Vagina (tissue), 2 donors: ENCODE data around the gene CLIC6. TPM values are rescaled to one million over a fixed set of nuclear protein-coding genes. Genes with fewer than 3 reads are reported as not detected.

Experiments used
- DNase-seq, 2 donors: peaks; one replicate each; pipeline ENCODE4 v3.0.0-alpha.2; 2017; ENCODE audit errors: extremely low spot score in 2 of 2
- H3K27ac ChIP-seq: fragments of 200-600 bp; sonication (generic); one replicate; pipeline ENCODE4 v1.5.1; 2019
- H3K27me3 ChIP-seq: fragments of 200-600 bp; sonication (generic); one replicate; pipeline ENCODE4 v1.5.1; 2019
- H3K36me3 ChIP-seq, 2 donors: fragments of 200-600 bp; sonication (generic); one replicate each; pipeline ENCODE4 v1.5.1; 2017 to 2019
- H3K4me1 ChIP-seq: fragments of 200-600 bp; sonication (generic); one replicate; pipeline ENCODE4 v1.5.1; 2019
- H3K4me3 ChIP-seq, 2 donors: fragments of 200-600 bp; sonication (generic); 1 replicate in 1 of 2; 2 replicates in 1 of 2; pipeline ENCODE4 v1.5.1; 2016 to 2019
- H3K9me3 ChIP-seq: fragments of 200-600 bp; sonication (generic); one replicate; pipeline ENCODE4 v1.5.1; 2019
- POLR2A ChIP-seq, 2 donors: fragments of 450-650 bp; IDR thresholded peaks; one replicate each; pipeline ENCODE4 v1.6.1; 2017; ENCODE audit warnings: antibody characterized with exemption in 2 of 2, mild to moderate bottlenecking in 2 of 2, moderate library complexity in 2 of 2
- POLR2AphosphoS5 ChIP-seq, 2 donors: sonication (generic); formaldehyde crosslinking; IDR thresholded peaks; one replicate each; pipeline ENCODE4 v1.9.0; 2017; ENCODE audit warnings: antibody characterized with exemption in 2 of 2, mild to moderate bottlenecking in 2 of 2, low read depth in 1 of 2; ENCODE audit not compliant: insufficient read depth in 1 of 2
- intact Hi-C: fragments of 100-400 bp; cut with DNase I; formaldehyde crosslinking; loops from one replicate; pipeline ENCODE4 v1.15.1; 2023
- total RNA-seq: library from RNA; depleted of rRNA; stranded (reverse); fragments of >200 nt; gene quantifications from one replicate; pipeline ENCODE4 v1.2.3, GENCODE V29; 2016
- TF ChIP-seq, protein P1 (sequence below), 3 experiments: fragments of 450-650 bp in 2 of 3; fragments of 200-600 bp in 1 of 3; sonication (generic) in 1 of 3; IDR thresholded peaks; one replicate each; pipeline ENCODE4 v1.5.1; 2017 to 2019; ENCODE audit warnings: antibody characterized with exemption in 3 of 3, mild to moderate bottlenecking in 2 of 3, moderate library complexity in 2 of 3

CLIC6 gene
- total RNA-seq, 1 donor from 2014 or later, result 8.3 TPM

DNA sequence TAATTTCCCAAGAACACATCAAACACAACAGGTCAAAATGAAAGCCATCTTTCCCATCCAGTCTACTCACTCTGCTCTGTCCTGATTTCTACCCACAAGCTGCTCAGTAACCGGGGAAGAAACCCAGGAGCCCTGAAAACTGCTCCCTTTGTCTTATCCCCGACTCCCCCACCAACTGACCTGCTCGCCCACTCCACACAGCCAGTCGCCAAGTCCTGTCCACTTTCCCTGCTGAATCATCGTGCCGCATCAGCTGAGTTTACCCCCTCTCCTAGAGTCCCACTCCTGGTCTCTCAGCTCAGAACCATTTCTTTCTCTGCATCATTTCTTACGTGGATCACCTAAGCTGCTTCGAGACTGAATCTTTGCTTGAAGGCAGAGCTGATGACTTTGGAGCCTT is 42.7 kb upstream of the CLIC6 start:
- H3K4me1 ChIP-seq, result no peaks in the 10 kb centered on the region
- TF ChIP-seq, protein P1, sequence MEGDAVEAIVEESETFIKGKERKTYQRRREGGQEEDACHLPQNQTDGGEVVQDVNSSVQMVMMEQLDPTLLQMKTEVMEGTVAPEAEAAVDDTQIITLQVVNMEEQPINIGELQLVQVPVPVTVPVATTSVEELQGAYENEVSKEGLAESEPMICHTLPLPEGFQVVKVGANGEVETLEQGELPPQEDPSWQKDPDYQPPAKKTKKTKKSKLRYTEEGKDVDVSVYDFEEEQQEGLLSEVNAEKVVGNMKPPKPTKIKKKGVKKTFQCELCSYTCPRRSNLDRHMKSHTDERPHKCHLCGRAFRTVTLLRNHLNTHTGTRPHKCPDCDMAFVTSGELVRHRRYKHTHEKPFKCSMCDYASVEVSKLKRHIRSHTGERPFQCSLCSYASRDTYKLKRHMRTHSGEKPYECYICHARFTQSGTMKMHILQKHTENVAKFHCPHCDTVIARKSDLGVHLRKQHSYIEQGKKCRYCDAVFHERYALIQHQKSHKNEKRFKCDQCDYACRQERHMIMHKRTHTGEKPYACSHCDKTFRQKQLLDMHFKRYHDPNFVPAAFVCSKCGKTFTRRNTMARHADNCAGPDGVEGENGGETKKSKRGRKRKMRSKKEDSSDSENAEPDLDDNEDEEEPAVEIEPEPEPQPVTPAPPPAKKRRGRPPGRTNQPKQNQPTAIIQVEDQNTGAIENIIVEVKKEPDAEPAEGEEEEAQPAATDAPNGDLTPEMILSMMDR (IDR thresholded peaks at IDR 0.05), result no peak
- TF ChIP-seq POLR2A (IDR thresholded peaks at IDR 0.05) (no peak), POLR2AphosphoS5 (IDR thresholded peaks at IDR 0.05; ENCODE audit: insufficient read depth in 1 of 2, low read depth in 1 of 2) (no peak)
- intact Hi-C loops, result no loop called here
- H3K9me3 ChIP-seq, result no peaks in the 10 kb centered on the region
- no peaks in the 10 kb centered on the region for H3K36me3 ChIP-seq
- DNase-seq, result no peak
- no peak overlapping the region for H3K27ac ChIP-seq
- H3K27me3 ChIP-seq, result no peaks in the 10 kb centered on the region
- H3K4me3 ChIP-seq, result no peak overlapping the region

DNA sequence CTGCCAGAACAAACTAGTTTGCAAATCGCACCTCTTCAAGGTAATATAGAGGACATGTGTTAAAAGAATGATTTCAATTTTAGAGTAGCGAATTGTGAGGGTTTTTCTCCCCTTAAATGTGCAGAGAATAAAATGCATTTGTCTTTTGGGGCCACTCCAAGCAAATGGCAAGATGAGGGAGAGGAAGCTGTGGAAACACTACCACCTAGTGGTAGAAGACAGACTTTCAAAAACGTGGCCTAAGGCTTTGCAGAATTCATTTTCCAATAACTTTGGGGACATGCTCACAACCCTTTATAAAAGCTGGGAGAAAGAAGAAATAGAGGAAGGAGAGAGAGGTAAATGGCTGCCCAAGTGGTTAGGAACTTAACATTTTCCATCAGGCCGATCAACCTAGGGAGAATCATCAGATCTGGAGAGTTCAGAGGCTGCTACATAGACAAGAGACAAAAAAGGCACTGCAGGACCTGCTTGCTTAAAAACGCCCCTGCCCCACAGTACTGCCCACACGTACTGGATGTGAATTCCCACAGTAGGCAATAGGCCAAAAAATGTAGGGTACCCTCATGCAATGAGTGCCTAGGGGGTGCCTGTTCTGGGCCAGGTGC is 38.2 kb upstream of the CLIC6 start:
- TF ChIP-seq POLR2AphosphoS5 (IDR thresholded peaks at IDR 0.05; ENCODE audit: insufficient read depth in 1 of 2, low read depth in 1 of 2) (peak in 1 of 2 donors; percentile 18), POLR2A (IDR thresholded peaks at IDR 0.05) (no peak)
- TF ChIP-seq, protein P1 (IDR thresholded peaks at IDR 0.05), result peak; percentile 54 to 73 (median 71)
- Histone ChIP-seq H3K4me1 (no peaks in the 10 kb centered on the region), H3K4me3 (no peak overlapping the region), H3K9me3 (no peaks in the 10 kb centered on the region), H3K27ac (no peak overlapping the region), H3K36me3 (no peaks in the 10 kb centered on the region), H3K27me3 (no peaks in the 10 kb centered on the region)
- intact Hi-C loops, result no loop called here
- DNase-seq, result no peak

DNA sequence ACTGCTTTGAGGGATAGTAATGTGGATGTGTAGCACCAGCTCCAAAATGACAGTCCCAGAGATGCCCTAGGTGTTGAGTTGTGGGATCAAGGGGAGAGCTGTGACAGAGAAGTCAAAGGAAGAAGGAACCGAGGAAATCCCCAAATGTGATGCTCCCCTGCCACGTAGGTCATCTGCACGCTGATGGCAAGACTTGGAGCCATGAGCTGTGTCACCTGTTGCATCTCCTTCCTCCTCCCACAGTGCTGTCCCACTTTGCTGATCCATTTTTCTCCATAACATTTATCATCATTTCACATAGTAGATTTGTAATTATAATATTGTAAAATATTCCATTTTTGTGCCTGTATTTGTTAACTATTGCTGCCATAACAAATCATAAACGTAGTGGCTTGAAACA is 36.3 kb upstream of the CLIC6 start:
- no peak for TF ChIP-seq POLR2A (IDR thresholded peaks at IDR 0.05)
- no peak for TF ChIP-seq POLR2AphosphoS5 (IDR thresholded peaks at IDR 0.05; ENCODE audit: insufficient read depth in 1 of 2, low read depth in 1 of 2)
- TF ChIP-seq, protein P1 (IDR thresholded peaks at IDR 0.05), result no peak
- Histone ChIP-seq H3K4me1 (no peaks in the 10 kb centered on the region), H3K36me3 (no peaks in the 10 kb centered on the region), H3K27me3 (no peaks in the 10 kb centered on the region), H3K4me3 (no peak overlapping the region), H3K27ac (no peak overlapping the region), H3K9me3 (no peaks in the 10 kb centered on the region)
- DNase-seq, result no peak
- intact Hi-C loops, result no loop called here

DNA sequence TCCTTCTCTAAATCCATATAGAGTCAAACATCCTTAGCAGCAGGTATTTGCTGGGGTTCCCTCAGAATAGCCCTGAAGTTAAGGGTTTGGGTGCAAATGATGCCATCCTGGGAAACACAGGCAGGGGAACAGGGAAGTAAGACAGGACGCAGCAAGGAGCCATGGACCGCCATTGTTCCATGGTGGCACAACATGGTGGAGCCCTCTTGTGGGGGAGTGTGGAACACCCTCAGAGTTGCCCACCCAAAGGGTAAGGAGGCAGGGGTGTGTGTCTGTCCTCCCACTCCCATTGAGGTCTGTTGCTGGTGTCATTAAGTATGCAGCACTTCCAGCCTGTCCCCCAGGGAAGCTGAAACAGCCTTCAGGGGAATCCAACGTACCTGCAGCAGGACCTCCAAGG is 33.5 kb upstream of the CLIC6 start:
- no peaks in the 10 kb centered on the region for H3K27me3 ChIP-seq
- H3K4me3 ChIP-seq, result no peak overlapping the region
- no peaks in the 10 kb centered on the region for H3K4me1 ChIP-seq
- H3K36me3 ChIP-seq, result no peaks in the 10 kb centered on the region
- intact Hi-C loops, result no loop called here
- no peak for DNase-seq
- no peaks in the 10 kb centered on the region for H3K9me3 ChIP-seq
- no peak for TF ChIP-seq POLR2A (IDR thresholded peaks at IDR 0.05)
- no peak for TF ChIP-seq POLR2AphosphoS5 (IDR thresholded peaks at IDR 0.05; ENCODE audit: insufficient read depth in 1 of 2, low read depth in 1 of 2)
- TF ChIP-seq, protein P1 (IDR thresholded peaks at IDR 0.05), result no peak
- no peak overlapping the region for H3K27ac ChIP-seq

DNA sequence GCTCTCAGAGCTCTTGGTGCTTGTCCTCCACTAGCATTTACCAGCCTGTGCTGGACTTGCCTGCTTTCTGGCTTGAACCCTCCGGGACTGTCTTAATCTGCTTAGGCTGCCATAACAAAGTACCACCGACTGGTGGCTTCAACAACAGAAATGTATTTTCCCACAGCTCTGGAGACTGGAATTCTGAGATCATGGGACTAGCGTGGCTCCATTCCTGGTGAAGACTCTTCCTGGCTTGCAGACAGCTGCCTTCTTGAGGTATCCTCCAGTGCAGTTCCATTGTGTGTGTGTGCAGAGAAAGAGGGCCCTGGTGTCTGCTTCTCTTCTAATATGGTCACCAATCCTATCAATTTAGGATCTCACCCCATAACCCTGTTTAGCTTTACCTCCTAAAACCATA is 31.8 kb upstream of the CLIC6 start:
- H3K36me3 ChIP-seq, result no peaks in the 10 kb centered on the region
- TF ChIP-seq POLR2A (IDR thresholded peaks at IDR 0.05) (no peak), POLR2AphosphoS5 (IDR thresholded peaks at IDR 0.05; ENCODE audit: insufficient read depth in 1 of 2, low read depth in 1 of 2) (no peak)
- TF ChIP-seq, protein P1 (IDR thresholded peaks at IDR 0.05), result no peak
- no peaks in the 10 kb centered on the region for H3K4me1 ChIP-seq
- no peak for DNase-seq
- H3K27ac ChIP-seq, result no peak overlapping the region
- no peak overlapping the region for H3K4me3 ChIP-seq
- no peaks in the 10 kb centered on the region for H3K27me3 ChIP-seq
- H3K9me3 ChIP-seq, result no peaks in the 10 kb centered on the region
- intact Hi-C loops, result no loop called here
